AG04450 (cell line): Measurements from ENCODE around the gene MAGEA6. TPM values are rescaled to one million over a fixed set of nuclear protein-coding genes. Genes with fewer than 3 reads are reported as not detected.
"Not testable (repeated sequence)": the region's sequence is repeated elsewhere in the genome, so short reads cannot be mapped to it uniquely, and the experiment has no call there.

Experiments
- CTCF ChIA-PET: fragments of 300-600, 350-600 bp; formaldehyde crosslinking; extraction: SDS; loops from one replicate; lab custom pipeline; 2022; ENCODE audit warnings: antibody characterized with exemption, inconsistent platforms; lab: Charles Lee
- POLR2A ChIA-PET: fragments of 350-600 bp; formaldehyde crosslinking; extraction: SDS; loops from one replicate; lab custom pipeline; 2021; ENCODE audit warnings: antibody characterized with exemption, inconsistent platforms; lab: Yijun Ruan, JAX
- DNase-seq: peaks from one replicate; pipeline ENCODE4 v3.0.0-alpha.2; 2011; ENCODE audit warnings: low read depth, low spot score
- H3K27ac ChIP-seq: one replicate; pipeline ENCODE4 v1.5.1; 2012; ENCODE audit warnings: low read depth, low read length, control low read depth
- H3K27me3 ChIP-seq: one replicate; pipeline ENCODE4 v1.6.0; 2012; ENCODE audit warnings: low read length; ENCODE audit not compliant: control insufficient read depth, insufficient read depth
- H3K4me3 ChIP-seq: 2 replicates; pipeline ENCODE4 v1.5.1; 2011; ENCODE audit warnings: mild to moderate bottlenecking, low read depth, low read length, control low read depth
- H3K9me3 ChIP-seq: 2 replicates; pipeline ENCODE4 v1.5.1; 2012; ENCODE audit warnings: low read length; ENCODE audit not compliant: control insufficient read depth, insufficient read depth
- polyA minus RNA-seq: library from RNA; depleted of rRNA, polyadenylated mRNA; stranded (reverse); fragments of >200 nt; gene quantifications from 2 replicates; pipeline ENCODE4 v1.2.3, GENCODE V29; 2011; rRNA and poly(A)+ RNA removed
- polyA plus RNA-seq: library from polyadenylated mRNA; depleted of rRNA; stranded (reverse); fragments of >200 nt; gene quantifications from 2 replicates; pipeline ENCODE4 v1.2.3, GENCODE V29; 2011; rRNA removed
- TF ChIP-seq, protein P1 (sequence below): IDR thresholded peaks from 2 replicates; pipeline ENCODE4 v1.5.1; 2011; ENCODE audit warnings: low read depth, low read length, control low read depth, inconsistent platforms

MAGEA6 gene, protein sequence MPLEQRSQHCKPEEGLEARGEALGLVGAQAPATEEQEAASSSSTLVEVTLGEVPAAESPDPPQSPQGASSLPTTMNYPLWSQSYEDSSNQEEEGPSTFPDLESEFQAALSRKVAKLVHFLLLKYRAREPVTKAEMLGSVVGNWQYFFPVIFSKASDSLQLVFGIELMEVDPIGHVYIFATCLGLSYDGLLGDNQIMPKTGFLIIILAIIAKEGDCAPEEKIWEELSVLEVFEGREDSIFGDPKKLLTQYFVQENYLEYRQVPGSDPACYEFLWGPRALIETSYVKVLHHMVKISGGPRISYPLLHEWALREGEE
- not detected in 2 replicates for polyA plus RNA-seq
- polyA minus RNA-seq = not detected in 2 replicates

- H3K9me3 ChIP-seq, H3K27ac ChIP-seq, H3K27me3 ChIP-seq, POLR2A ChIA-PET, CTCF ChIA-PET, DNase-seq, H3K4me3 ChIP-seq: not testable (repeated sequence)
Observed at GRCh38 chrX:152769549-152770289, at the start of gene MAGEA6. Gene MAGEA6, minus strand, starts transcription at chrX:152769689. Its CDS starts 2,039 bp downstream, at chrX:152767650.

DNA sequence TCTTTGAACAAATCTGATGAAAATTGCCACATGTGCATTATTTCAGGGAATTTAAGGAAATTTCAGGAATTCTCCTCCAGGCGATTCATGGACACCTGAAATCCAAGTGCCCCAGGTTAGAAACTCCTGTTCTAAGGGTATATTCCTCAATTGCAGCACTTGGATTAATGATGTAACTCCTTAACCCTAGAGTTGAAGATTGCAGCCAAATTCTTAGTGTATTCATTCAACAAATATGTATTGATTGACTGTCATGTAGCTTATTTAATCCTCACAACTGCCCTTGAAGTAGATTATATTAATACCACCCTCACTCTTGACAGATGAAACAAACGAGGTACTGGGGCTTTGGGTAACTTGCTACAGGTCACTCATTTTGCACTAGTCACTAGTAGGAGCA is 49.8 kb upstream of the MAGEA6 start:
- H3K27me3 ChIP-seq = no peaks in the 10 kb centered on the region
- POLR2A ChIA-PET = interaction anchor here (1.6 kb wide), 1 partner anchor 12 kb away, joined by 4 read pairs; the partner anchor contains the start of genes CETN2 and NSDHL
- TF ChIP-seq, protein P1, sequence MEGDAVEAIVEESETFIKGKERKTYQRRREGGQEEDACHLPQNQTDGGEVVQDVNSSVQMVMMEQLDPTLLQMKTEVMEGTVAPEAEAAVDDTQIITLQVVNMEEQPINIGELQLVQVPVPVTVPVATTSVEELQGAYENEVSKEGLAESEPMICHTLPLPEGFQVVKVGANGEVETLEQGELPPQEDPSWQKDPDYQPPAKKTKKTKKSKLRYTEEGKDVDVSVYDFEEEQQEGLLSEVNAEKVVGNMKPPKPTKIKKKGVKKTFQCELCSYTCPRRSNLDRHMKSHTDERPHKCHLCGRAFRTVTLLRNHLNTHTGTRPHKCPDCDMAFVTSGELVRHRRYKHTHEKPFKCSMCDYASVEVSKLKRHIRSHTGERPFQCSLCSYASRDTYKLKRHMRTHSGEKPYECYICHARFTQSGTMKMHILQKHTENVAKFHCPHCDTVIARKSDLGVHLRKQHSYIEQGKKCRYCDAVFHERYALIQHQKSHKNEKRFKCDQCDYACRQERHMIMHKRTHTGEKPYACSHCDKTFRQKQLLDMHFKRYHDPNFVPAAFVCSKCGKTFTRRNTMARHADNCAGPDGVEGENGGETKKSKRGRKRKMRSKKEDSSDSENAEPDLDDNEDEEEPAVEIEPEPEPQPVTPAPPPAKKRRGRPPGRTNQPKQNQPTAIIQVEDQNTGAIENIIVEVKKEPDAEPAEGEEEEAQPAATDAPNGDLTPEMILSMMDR = no peak
- no peak for DNase-seq
- no peaks in the 10 kb centered on the region for H3K9me3 ChIP-seq
- CTCF ChIA-PET = interaction anchor here (0.6 to 1.0 kb wide), 4 partner anchors 85 to 849 kb away, joined by 3 read pairs; no protein-coding TSS in a partner anchor
- H3K27ac ChIP-seq = peak overlapping the region; percentile 70
- H3K4me3 ChIP-seq = no peak overlapping the region

DNA sequence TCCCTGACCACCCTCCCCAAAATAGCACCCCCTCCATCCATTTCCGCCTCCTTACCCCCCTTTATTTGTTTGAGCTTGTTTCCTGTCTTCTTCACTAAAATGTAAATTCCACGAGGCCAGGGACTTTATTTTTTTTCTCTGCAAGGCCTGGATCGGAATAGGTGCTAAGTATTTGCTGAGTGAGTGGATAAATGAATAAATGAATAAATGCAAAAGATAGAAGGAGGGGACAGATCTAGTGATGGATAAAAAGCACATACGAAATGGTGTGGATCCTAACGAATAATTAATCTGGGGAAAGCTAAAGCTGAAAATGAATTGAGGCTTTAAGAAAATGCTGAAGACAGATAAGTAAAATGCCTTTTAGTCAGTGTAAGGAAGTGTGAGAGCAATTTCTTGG is 48.9 kb upstream of the MAGEA6 start:
- Histone ChIP-seq H3K27me3 (no peaks in the 10 kb centered on the region), H3K4me3 (no peak overlapping the region), H3K27ac (peak overlapping the region; percentile 12), H3K9me3 (no peaks in the 10 kb centered on the region)
- ChIA-PET CTCF (interaction anchor here (0.7 to 1.0 kb wide), 4 partner anchors 86 to 947 kb away, joined by 3 to 6 read pairs (median 3); no protein-coding TSS in a partner anchor), POLR2A (interaction anchor here (1.6 kb wide), 1 partner anchor 12 kb away, joined by 4 read pairs; the partner anchor contains the start of genes CETN2 and NSDHL)
- TF ChIP-seq, protein P1 = no peak
- no peak for DNase-seq

DNA sequence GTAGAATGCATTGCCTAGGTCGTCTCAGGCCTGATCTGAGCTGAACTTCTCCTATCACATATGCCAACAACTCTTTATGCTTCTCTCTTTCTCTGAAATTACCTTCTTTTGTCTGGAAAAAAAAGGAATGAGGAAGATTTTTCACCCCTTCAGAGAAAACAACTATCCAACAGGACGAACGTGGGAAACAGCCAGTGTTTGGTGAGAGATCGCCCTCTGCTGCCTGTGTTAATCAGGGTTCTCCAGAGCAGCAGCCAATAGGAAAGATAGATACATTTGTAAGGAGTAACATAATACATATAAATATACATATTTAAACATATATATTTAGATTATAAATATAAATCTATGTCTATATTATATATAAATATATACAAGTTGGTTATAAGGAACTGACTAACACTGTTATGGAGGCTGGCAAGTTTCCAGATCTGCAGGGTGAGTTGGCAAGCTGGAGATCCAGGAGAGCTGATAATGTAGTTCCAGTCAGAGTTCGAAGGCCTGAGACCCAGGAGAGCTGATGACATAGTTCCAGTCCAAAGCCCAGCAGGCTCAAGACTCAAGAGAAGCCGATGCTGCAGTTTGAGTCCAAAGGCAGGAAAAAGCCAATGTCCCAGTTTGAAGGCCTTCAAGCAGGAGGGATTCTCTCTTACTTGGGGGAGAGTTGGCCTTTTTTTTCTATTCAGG is 47.7 kb upstream of the MAGEA6 start:
- Histone ChIP-seq H3K27me3 (no peaks in the 10 kb centered on the region), H3K4me3 (no peak overlapping the region), H3K9me3 (no peaks in the 10 kb centered on the region), H3K27ac (no peak overlapping the region)
- CTCF ChIA-PET = interaction anchor here (0.5 to 0.7 kb wide), 3 partner anchors 14 to 1070 kb away, joined by 3 read pairs; no protein-coding TSS in a partner anchor
- TF ChIP-seq, protein P1 = peak; percentile 63
- peak; percentile 15 for DNase-seq
- POLR2A ChIA-PET = no interaction called here

DNA sequence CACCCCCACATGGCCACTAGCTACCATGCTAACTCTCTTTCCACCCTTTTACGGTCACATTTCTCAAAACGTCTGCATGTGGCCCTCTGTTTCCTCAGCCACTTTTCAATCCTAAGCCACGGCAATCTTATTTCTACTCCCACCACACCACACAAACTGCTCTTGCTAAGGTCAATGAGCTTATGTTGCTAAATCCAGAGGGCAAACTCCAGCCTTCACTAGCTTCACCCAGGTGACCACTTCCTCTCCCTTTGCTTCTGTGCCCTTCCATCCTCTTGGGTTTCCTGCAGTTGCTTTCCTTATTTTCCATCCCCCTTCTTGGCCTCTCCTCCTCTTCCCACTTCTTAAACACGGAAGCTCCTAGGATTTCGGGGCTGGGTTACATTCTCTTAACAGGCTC is 44.6 kb upstream of the MAGEA6 start:
- TF ChIP-seq, protein P1 = no peak
- POLR2A ChIA-PET = interaction anchor here (0.6 kb wide), 1 partner anchor 157 kb away, joined by 4 read pairs; no protein-coding TSS in a partner anchor

More for the DNA sequence above, 44.6 kb upstream of the MAGEA6 start:
- DNase-seq = no peak
- H3K27ac ChIP-seq = no peak overlapping the region
- H3K9me3 ChIP-seq = no peaks in the 10 kb centered on the region
- H3K27me3 ChIP-seq = no peaks in the 10 kb centered on the region
- CTCF ChIA-PET = no interaction called here
- H3K4me3 ChIP-seq = no peak overlapping the region
